GM12873 (cell line): ENCODE measurements around the gene ADPRHL1.

Experiments used
- CTCF ChIP-seq: IDR thresholded peaks from 2 replicates; pipeline ENCODE4 v1.5.1; 2012; ENCODE audit warnings: low read depth, mild to moderate bottlenecking, moderate library complexity, low read length, control low read depth; ENCODE audit not compliant: insufficient read depth; ENCODE audit errors: missing control alignments

Gene ADPRHL1

DNA sequence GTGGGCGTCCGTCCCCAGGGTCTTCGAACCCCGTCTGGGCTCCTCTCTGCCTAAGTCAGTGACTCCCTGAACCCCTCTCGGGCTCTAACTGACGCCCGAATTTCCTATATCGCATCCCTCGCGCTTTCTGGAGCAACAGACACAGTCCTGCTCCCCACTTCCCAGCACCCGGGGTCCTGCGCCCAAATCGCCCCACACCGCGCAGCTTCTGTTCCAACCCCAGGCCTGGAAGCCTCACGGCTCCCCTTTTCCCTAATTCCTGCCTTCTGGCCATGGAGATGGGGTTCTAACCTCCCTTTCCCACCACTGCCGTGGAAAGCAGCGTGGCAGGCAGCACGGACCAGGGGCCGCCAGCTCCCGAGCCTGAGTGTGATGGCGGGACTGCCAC is 87.7 kb downstream of the ADPRHL1 start:
- TF ChIP-seq CTCF: no peak

DNA sequence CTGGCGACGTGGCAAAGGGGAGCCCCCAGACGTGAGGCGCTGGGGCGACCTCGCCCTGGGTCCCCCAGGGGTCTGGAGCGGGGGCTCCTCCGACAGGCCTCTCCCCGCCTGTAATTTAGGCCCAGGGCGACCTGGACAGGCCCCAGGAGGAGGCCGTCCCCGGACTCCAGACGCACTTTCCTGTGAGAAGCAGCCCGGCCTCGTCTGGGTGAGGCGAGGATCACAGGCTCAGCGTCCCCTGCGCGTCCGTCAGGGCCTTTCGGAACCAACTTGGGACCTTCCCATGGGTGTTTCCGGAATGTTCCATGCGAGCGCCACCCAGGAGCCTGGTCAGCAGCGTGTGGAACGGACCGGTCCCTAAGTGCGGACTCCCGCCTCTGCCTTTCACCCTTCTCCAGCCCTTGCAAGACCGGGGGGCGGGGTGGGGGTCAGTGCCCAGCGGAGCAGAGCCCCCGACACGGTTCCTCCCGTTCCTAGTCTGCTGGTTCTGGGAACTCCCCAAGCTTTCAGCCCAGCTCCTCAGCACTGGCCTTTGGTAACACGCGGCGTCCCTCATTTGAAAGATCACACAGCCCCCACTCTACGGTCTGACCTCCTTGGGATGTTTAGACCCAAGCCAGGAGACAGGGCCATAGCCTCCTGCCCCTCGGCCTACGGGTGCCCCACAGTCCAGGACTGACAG is 88.2 kb downstream of the ADPRHL1 start:
- no peak for TF ChIP-seq CTCF

DNA sequence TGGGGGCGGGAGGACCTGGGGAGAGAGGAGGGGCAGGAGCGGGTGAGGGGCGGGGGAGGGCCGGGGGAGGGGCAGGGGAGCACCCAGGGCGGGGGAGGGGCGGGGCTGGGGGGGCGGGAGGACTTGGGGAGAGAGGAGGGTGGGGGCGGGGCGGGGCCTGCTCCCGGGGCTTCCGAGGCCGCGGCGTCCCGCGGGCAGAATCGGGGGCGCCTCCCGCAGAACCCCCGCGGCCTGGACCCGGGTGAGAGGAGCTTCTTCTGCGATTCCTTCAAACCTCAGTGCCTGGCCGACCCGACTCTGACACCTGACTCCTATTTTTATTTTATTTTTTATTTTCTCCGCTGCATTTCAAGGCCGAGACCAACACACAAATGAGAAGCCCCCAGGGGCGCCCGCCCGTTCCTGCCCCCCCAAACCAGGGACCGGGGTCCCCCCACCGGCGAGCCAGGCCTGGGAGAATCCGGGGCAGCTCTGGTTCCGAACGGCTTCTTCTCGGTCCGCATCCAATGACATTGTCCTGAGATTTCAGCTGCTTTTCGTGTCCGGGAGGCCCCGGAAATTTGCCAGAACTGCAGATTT is 88.9 kb downstream of the ADPRHL1 start:
- no peak for TF ChIP-seq CTCF

DNA sequence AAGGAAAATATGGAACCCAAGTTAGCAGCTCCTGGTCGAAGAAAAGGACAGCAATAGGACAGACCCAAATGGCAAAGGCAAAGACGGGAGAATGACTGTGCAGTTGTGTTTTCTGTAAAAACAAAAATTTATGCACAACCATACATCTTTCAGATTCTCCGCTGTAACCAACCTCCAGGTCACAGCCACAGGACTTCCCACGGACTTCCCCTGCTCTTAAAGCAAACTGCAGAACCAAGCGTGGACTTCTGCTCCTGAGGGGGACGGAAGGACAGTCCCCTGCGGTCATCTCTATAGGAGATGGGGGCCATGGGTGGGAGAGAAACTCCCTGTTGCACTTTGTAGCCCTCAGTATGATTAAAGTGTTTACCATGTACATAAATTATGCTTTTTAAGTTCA is 91.9 kb downstream of the ADPRHL1 start:
- no peak for TF ChIP-seq CTCF

GRCh38 chr13:113360446-113360845 is 92.8 kb downstream of the ADPRHL1 start:
- no peak for TF ChIP-seq CTCF

DNA sequence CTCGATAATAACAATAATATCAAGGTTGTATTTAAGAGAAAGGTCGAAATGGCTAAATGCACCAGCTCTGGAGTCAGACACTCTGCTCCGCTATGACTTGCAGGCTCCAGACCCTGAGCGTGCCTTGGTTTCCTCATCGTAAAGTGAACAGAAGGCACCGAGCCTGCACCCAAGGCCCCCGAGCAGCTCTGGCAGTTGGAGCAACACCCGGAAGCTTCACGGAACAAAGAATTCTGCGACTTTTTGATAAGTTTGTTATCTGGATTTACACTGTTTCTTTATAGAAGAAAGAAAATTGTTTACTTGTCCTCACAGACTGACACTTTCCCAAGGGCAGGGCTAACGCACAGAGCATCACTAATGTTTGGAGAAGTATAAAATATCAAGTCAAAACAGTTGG is 93.7 kb downstream of the ADPRHL1 start:
- TF ChIP-seq CTCF: no peak

DNA sequence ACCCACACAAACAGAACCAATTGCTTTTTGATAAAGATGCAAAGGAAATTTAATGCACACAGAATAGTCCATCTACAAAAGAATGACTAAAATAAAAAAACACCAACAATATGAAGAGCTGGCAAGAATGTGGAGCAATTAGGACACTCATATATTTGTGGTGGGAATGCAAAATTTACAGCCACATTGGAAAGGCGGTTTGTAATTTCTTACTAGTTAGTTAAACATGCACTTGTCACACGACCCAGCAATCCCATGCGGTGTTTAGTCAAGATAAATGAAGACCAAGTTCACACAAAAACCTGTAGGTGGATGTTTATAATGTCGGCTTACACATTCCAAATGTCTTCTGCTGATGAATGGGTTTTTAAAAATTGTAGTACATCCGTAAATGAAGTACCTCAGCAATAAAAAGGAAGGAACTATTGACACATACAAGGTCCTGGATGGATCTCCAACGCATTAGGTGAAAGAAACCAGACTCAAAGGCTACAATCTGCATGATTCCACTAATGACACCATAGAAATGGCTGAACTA is 94.6 kb downstream of the ADPRHL1 start:
- no peak for TF ChIP-seq CTCF
